Measurements from ENCODE around the gene BDH1. TPM values are rescaled to one million over a fixed set of nuclear protein-coding genes. Genes with fewer than 3 reads are reported as not detected.
"Not testable (repeated sequence)": the region's sequence is repeated elsewhere in the genome, so short reads cannot be mapped to it uniquely, and the experiment has no call there.

BDH1 gene
- total and polyA plus RNA-seq, 2 of the 8 experiments (the other 6 are each of a cell fraction or from before 2014, with no cell fraction given), result 27.2 to 28.1 TPM

- TF ChIP-seq RBBP5 (IDR thresholded peaks at IDR 0.05; ENCODE audit: borderline replicate concordance, low read depth, low read length), result no peak
- TF ChIP-seq NANOG (IDR thresholded peaks at IDR 0.05; ENCODE audit: insufficient read depth, low read depth, low read length, poor library complexity, severe bottlenecking), result no peak
- TF ChIP-seq CBX8 (IDR thresholded peaks at IDR 0.05; ENCODE audit: borderline replicate concordance, low read depth, low read length), result no peak
- no peak for TF ChIP-seq POLR2A (IDR thresholded peaks at IDR 0.05; ENCODE audit: control extremely low read depth in 1 of 2, low read depth in 2 of 2, low read length in 2 of 2)
- TF ChIP-seq E2F6 (IDR thresholded peaks at IDR 0.05), result no peak
- no peak for TF ChIP-seq SP1 (IDR thresholded peaks at IDR 0.05; ENCODE audit: low read depth, low read length)
- TF ChIP-seq FOSL1 (IDR thresholded peaks at IDR 0.05; ENCODE audit: insufficient read depth, low read depth, low read length), result no peak
- TF ChIP-seq ATF2 (IDR thresholded peaks at IDR 0.05; ENCODE audit: low read length), result no peak
These were observed 76.8 kb downstream of the BDH1 start (continued) for GRCh38 chr3:197478746-197479668.

GRCh38 chr3:197477816-197478215 lies 78.0 kb downstream of the BDH1 start:
- H4K5ac ChIP-seq (ENCODE audit: insufficient read length, low read depth, low read length); H4K20me1 ChIP-seq (replicated peaks in 1 of 2; ENCODE audit: control insufficient read depth in 1 of 2, insufficient read depth in 2 of 2, low read length in 2 of 2); H4K8ac ChIP-seq (ENCODE audit: extremely low read depth, insufficient read depth, low read length); H3K27me3 ChIP-seq (replicated peaks in 1 of 4; ENCODE audit: control insufficient read depth in 3 of 4, extremely low read depth in 1 of 4, insufficient read depth in 3 of 4, low read length in 3 of 4); H3K4ac ChIP-seq (replicated peaks; ENCODE audit: insufficient read length, low read depth, low read length); H2BK20ac ChIP-seq (ENCODE audit: low read length); H3K4me3 ChIP-seq (ENCODE audit: extremely low read depth in 1 of 4, insufficient read depth in 2 of 4, low read depth in 3 of 4, low read length in 4 of 4); H4K91ac ChIP-seq (replicated peaks; ENCODE audit: insufficient read length, low read length); H3K56ac ChIP-seq (replicated peaks; ENCODE audit: insufficient read length, low read depth, low read length); H3K9ac ChIP-seq (replicated peaks in 1 of 4; ENCODE audit: extremely low read depth in 1 of 4, low read depth in 3 of 4, low read length in 3 of 4); DNase-seq (ENCODE audit: low read depth in 1 of 2, low spot score in 2 of 2); H3K9me3 ChIP-seq (ENCODE audit: insufficient read depth in 2 of 2, low read depth in 1 of 2, low read length in 1 of 2); FAIRE-seq; H3K18ac ChIP-seq (ENCODE audit: extremely low read depth, low read length); H2AFZ ChIP-seq (ENCODE audit: low read length); H3K36me3 ChIP-seq (ENCODE audit: control insufficient read depth in 2 of 4, insufficient read depth in 4 of 4, low read length in 3 of 4); H3K27ac ChIP-seq (ENCODE audit: low read depth, low read length); H3K4me2 ChIP-seq (ENCODE audit: insufficient read depth in 1 of 2, low read depth in 2 of 2, low read length in 2 of 2); H2BK120ac ChIP-seq (replicated peaks; ENCODE audit: low read depth, low read length); H2BK12ac ChIP-seq (ENCODE audit: low read depth, low read length); POLR2A ChIA-PET (ENCODE audit: partially characterized antibody); H3K79me1 ChIP-seq (ENCODE audit: low read depth, low read length); H3K23me2 ChIP-seq (ENCODE audit: low read depth, low read length); H3K23ac ChIP-seq (ENCODE audit: insufficient read length); H2BK5ac ChIP-seq (ENCODE audit: low read depth, low read length); H2AK5ac ChIP-seq (ENCODE audit: low read depth, low read length); H3K4me1 ChIP-seq (replicated peaks in 1 of 4; ENCODE audit: control insufficient read depth in 3 of 4, insufficient read depth in 4 of 4, low read length in 3 of 4); H3K79me2 ChIP-seq (ENCODE audit: control insufficient read depth in 1 of 2, insufficient read depth in 2 of 2, low read length in 2 of 2); H3K14ac ChIP-seq (ENCODE audit: insufficient read length); H2BK15ac ChIP-seq (ENCODE audit: low read length): not testable (repeated sequence)
- 93% methylated on average over 7 of the region's 7 CpGs; no CpG with 5 or more reads in 1 of the 2 experiments for WGBS, 2 experiments (ENCODE audit: extremely low coverage in 1 of 2, insufficient coverage in 1 of 2, insufficient read length in 1 of 2, insufficient replicate concordance in 2 of 2, low coverage in 1 of 2, low lambda C conversion rate in 2 of 2, missing lambda C conversion rate in 1 of 2)
- CTCF ChIA-PET (ENCODE audit: partially characterized antibody), result interaction anchor here (0.6 to 1.4 kb wide), 4 partner anchors 15 to 82 kb away, joined by 3 to 5 read pairs (median 3); no protein-coding TSS in a partner anchor
